ENCODE measurements around the gene C20orf202.

- TF ChIP-seq CTCF (IDR thresholded peaks at IDR 0.05; ENCODE audit: borderline replicate concordance, extremely low read depth, low read length, poor library complexity, severe bottlenecking), result no peak
- TF ChIP-seq EZH2 (IDR thresholded peaks at IDR 0.05; ENCODE audit: borderline replicate concordance, low read depth, low read length, severe bottlenecking), result no peak
These were observed 34.0 kb upstream of the C20orf202 start for GRCh38 chr20:1169224-1169623.

All from DND-41 (cell line).